Neutrophil (primary cell): ENCODE data around the gene BFSP1.

ENCODE experiments used
- H3K27ac ChIP-seq: fragments of 200-600 bp; sonication (generic); 2 replicates; pipeline ENCODE4 v1.5.1; 2016; ENCODE audit warnings: mild to moderate bottlenecking, moderate library complexity
- H3K27me3 ChIP-seq: fragments of 200-600 bp; sonication (generic); 2 replicates; pipeline ENCODE4 v1.6.0; 2016; ENCODE audit warnings: mild to moderate bottlenecking
- H3K36me3 ChIP-seq: fragments of 200-600 bp; sonication (generic); 2 replicates; pipeline ENCODE4 v1.5.1; 2017
- H3K4me1 ChIP-seq, 2 experiments: fragments of 200-600 bp in 1 of 2; sonication (generic) in 1 of 2; 1 replicate in 1 of 2; 2 replicates in 1 of 2; pipeline versions ENCODE4 v1.5.1 to v1.6.1; 2013 to 2016; ENCODE audit warnings: low read depth in 1 of 2, low read length in 1 of 2, mild to moderate bottlenecking in 1 of 2, moderate library complexity in 1 of 2; ENCODE audit not compliant: control insufficient read depth in 1 of 2, insufficient read depth in 1 of 2
- H3K4me3 ChIP-seq, 2 experiments: fragments of 200-600 bp in 1 of 2; sonication (generic) in 1 of 2; 1 replicate in 1 of 2; 2 replicates in 1 of 2; pipeline ENCODE4 v1.5.1; 2013 to 2016; ENCODE audit warnings: low read depth in 1 of 2, low read length in 1 of 2, mild to moderate bottlenecking in 1 of 2, moderate library complexity in 1 of 2
- H3K9me3 ChIP-seq: fragments of 200-600 bp; sonication (generic); 2 replicates; pipeline ENCODE4 v1.5.1; 2016
- CTCF ChIP-seq: fragments of 200-600 bp; sonication (generic); IDR thresholded peaks from 2 replicates; pipeline ENCODE4 v1.5.1; 2016; ENCODE audit warnings: antibody characterized with exemption

BFSP1 gene

GRCh38 chr20:17469246-17470030, 61.7 kb downstream of the BFSP1 start:
- no peaks in the 10 kb centered on the region for H3K36me3 ChIP-seq

GRCh38 chr20:17468073-17468840, 62.9 kb downstream of the BFSP1 start:
- no peaks in the 10 kb centered on the region for H3K27me3 ChIP-seq
- no peaks in the 10 kb centered on the region for H3K4me1 ChIP-seq
- no peak overlapping the region for H3K4me3 ChIP-seq
- no peaks in the 10 kb centered on the region for H3K9me3 ChIP-seq
- no peak overlapping the region for H3K27ac ChIP-seq
- H3K36me3 ChIP-seq: no peaks in the 10 kb centered on the region
- TF ChIP-seq CTCF: no peak

More at GRCh38 chr20:17469246-17470030, 61.7 kb downstream of the BFSP1 start:
- TF ChIP-seq CTCF: no peak
- Histone ChIP-seq H3K9me3 (no peaks in the 10 kb centered on the region), H3K27ac (no peak overlapping the region), H3K27me3 (no peaks in the 10 kb centered on the region), H3K4me3 (no peak overlapping the region), H3K4me1 (no peaks in the 10 kb centered on the region)

- Histone ChIP-seq H3K4me3 (no peak overlapping the region), H3K4me1 (no peaks in the 10 kb centered on the region), H3K27ac (no peak overlapping the region), H3K27me3 (no peaks in the 10 kb centered on the region), H3K36me3 (no peaks in the 10 kb centered on the region), H3K9me3 (no peaks in the 10 kb centered on the region)
- TF ChIP-seq CTCF: no peak
Measured at GRCh38 chr20:17467120-17467655, 64.0 kb downstream of the BFSP1 start.

- Histone ChIP-seq H3K36me3 (no peaks in the 10 kb centered on the region), H3K27me3 (no peaks in the 10 kb centered on the region), H3K4me1 (no peaks in the 10 kb centered on the region), H3K9me3 (no peaks in the 10 kb centered on the region), H3K27ac (no peak overlapping the region), H3K4me3 (no peak overlapping the region)
- no peak for TF ChIP-seq CTCF
Measured at GRCh38 chr20:17466641-17467040, 64.5 kb downstream of the BFSP1 start.

- TF ChIP-seq CTCF: no peak
Measured at GRCh38 chr20:17465236-17465635, 65.9 kb downstream of the BFSP1 start.

More at GRCh38 chr20:17465236-17465635, 65.9 kb downstream of the BFSP1 start:
- Histone ChIP-seq H3K4me3 (no peak overlapping the region), H3K4me1 (no peaks in the 10 kb centered on the region), H3K27ac (no peak overlapping the region), H3K27me3 (no peaks in the 10 kb centered on the region), H3K36me3 (no peaks in the 10 kb centered on the region), H3K9me3 (no peaks in the 10 kb centered on the region)
